HG02852 (cell line): Measurements from ENCODE around the gene FHIT.

Experiments
- ATAC-seq: cut with Tn5 transposase; IDR thresholded peaks from one replicate; pipeline ENCODE4 v1.9.1; 2021; ENCODE audit warnings: mild to moderate bottlenecking, moderate library complexity; ENCODE audit not compliant: unreplicated experiment

Gene FHIT

GRCh38 chr3:60202052-60202726 is 1049.1 kb downstream of the FHIT start:
- ATAC-seq = no peak

GRCh38 chr3:60199306-60199705 is 1051.9 kb downstream of the FHIT start:
- no peak for ATAC-seq

- no peak for ATAC-seq
These were observed 1053.0 kb downstream of the FHIT start for GRCh38 chr3:60198179-60198720.

GRCh38 chr3:60192297-60193114 is 1058.7 kb downstream of the FHIT start:
- ATAC-seq = no peak

- no peak for ATAC-seq
These were observed 1061.2 kb downstream of the FHIT start for GRCh38 chr3:60190073-60190472.

GRCh38 chr3:60189304-60189703 is 1061.9 kb downstream of the FHIT start:
- no peak for ATAC-seq

- ATAC-seq = no peak
These were observed 1062.4 kb downstream of the FHIT start for GRCh38 chr3:60188803-60189202.

- no peak for ATAC-seq
These were observed 1063.9 kb downstream of the FHIT start for GRCh38 chr3:60187343-60187742.

- no peak for ATAC-seq
These were observed 1064.9 kb downstream of the FHIT start for GRCh38 chr3:60186359-60186758.

- ATAC-seq = no peak
These were observed 1066.1 kb downstream of the FHIT start for GRCh38 chr3:60185161-60185560.

GRCh38 chr3:60182697-60183096 is 1068.6 kb downstream of the FHIT start:
- no peak for ATAC-seq

- ATAC-seq = no peak
These were observed 1072.2 kb downstream of the FHIT start for GRCh38 chr3:60178931-60179653.

- no peak for ATAC-seq
These were observed 1073.5 kb downstream of the FHIT start for GRCh38 chr3:60177726-60178125.

- ATAC-seq = no peak
These were observed 1074.6 kb downstream of the FHIT start for GRCh38 chr3:60176614-60177013.

- ATAC-seq = no peak
These were observed 1075.6 kb downstream of the FHIT start for GRCh38 chr3:60175680-60176079.

GRCh38 chr3:60169755-60170154 is 1081.5 kb downstream of the FHIT start:
- no peak for ATAC-seq

GRCh38 chr3:60167186-60167585 is 1084.1 kb downstream of the FHIT start:
- ATAC-seq = no peak

- ATAC-seq = no peak
These were observed 1090.2 kb downstream of the FHIT start for GRCh38 chr3:60160822-60161748.

GRCh38 chr3:60160111-60160821 is 1091.0 kb downstream of the FHIT start:
- ATAC-seq = no peak

- ATAC-seq = no peak
These were observed 1093.2 kb downstream of the FHIT start for GRCh38 chr3:60158035-60158434.
